HG03520 (cell line): ENCODE measurements around the gene GCFC2.
"Not testable (repeated sequence)": the region's sequence is repeated elsewhere in the genome, so short reads cannot be mapped to it uniquely, and the experiment has no call there.

ENCODE experiments used
- ATAC-seq: cut with Tn5 transposase; IDR thresholded peaks from one replicate; pipeline ENCODE4 v1.9.1; 2021; ENCODE audit warnings: mild to moderate bottlenecking, moderate library complexity; ENCODE audit not compliant: unreplicated experiment

The GCFC2 gene

DNA sequence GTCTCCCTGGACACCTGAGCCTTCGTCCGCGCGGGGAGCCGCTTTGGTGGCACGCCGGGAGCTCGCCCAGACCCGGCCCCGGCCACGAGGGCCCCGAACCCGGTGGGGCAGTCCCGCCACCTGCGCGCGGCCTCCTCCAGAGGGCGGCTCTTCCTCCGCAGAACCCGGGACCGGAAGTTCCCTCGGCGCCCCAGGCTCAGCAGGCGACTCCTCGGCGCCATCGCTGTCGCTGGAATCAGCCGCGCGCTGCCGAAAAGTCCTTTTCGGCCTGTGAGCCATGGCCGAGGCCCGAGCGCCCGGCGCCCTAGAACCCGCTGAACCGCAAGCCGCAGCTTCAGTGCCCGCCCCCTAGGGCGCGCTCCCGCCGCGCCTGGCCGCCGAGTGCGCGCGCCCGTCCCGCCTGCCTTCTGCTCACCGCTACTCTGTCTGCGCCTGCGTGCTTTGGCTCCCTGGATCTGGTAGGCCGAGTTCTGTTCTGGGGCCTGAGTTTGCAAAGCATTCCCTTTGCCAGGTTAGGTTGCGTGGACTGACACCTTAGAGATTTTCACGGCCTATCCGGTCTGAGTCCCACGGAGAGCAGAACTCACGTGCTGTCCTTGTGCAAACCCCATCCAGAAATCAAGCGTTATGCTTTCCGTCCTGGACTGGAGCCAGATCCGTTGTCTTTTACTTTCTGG lies at the start of gene GCFC2:
TSS of gene GCFC2 (minus strand) at position 339 of the 677 bp plus-strand sequence. CDS start at position 279, 60 bp downstream.
- ATAC-seq = peak; percentile 93

DNA sequence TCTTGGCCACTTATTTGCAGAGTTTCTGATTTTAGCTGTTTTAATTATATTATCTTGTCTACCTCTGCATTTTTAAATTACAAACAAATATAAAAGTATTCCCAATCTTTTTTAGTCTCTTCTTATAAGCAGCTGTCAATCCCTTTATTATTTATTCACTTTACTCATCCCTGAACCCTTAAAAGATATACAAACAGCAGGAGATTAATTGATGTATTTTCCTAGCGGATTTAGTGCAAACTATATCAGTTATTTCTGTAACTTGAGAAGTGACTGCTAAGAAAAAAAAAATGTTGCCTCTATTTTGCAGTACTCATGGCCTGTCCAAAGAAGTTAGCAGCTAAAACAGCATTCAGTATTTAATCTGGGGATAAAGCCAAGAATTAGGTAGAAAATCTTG lies 42.1 kb upstream of the GCFC2 start:
- ATAC-seq = no peak

DNA sequence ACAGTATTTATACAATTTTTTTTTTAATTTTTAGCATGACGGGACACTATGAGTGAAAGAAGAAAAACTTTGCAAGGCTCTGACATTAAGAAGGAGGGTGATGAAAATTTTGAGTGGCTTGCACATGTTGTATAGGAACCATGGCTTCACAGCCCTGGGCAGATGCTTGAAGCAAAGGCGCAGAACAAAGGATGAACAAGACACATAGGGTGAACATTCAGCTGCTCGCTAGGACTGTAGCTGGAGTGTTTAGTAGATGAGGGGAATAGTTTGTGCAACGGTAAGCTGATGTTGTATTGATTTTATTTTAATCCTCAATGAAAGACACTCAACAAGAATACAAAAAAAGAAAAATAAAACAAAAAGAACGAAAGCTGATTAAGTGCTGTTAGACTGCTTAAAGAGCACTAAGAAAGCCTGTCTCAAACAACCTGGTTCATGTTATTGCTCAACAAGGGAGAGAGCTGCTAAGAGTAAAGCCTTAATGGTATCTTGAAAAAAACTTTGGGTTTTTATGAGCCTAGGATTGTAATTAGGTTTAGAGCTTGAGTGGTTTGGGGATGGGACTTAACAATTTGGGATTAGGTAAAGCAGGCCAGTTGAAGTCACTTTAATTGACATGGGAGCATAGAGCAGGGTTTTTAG lies 41.2 kb upstream of the GCFC2 start:
- no peak for ATAC-seq

DNA sequence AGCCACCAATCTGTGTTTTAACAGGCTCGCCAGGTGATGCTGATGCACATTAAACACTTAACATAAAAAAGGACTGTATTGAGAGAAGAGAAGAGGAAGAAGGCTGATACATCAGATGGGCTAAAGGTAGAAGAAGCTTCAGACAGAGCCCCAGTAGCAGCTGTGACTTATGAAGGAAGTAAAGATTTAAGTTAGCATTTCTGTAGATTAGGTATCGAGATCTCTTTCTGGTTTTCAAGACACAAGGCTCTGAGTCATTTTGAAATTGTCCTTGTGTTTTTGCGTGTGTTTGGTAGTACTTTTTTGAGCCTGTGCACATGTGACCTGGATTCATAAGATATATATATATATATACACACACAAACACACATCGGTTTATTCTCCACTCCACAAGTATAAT lies 40.6 kb upstream of the GCFC2 start:
- peak; percentile 67 for ATAC-seq

DNA sequence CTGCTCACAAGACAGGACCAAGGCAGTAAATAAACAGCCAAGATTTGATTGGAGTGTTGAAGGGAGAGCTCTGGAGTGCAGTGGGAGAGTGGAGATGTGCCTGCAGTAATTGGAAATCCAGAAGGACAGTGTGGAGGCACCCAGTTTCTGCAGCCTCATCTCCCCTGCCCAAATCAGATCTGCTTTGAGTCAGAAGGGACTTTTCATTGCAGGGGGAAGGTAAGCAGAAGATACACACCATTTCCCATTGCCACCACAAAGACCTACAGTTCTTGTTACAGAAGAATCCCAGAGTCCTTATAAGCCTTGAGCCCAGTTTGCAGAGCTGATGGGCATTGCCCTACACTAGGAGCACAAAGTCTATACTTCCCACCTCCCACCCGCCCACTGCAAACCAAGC lies 27.2 kb upstream of the GCFC2 start:
- no peak for ATAC-seq

DNA sequence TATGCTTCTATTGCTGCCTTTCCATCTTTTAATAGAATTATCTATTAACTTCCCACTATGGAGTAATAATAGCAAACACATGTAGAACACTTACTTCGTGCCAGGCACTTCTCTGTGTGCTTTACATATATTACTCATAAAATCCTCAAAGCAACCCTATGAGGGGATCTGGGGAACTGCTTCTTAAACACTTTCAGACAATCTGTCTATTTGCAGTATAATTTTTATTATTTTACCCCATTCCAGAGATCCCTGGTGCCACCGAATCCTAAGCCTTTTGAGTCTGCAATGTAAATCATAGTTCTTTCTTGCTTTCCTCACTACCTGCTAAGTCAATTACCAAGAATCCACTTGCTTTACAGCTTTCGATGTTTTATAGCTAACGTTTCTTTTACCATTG lies 25.6 kb upstream of the GCFC2 start:
- ATAC-seq = no peak

DNA sequence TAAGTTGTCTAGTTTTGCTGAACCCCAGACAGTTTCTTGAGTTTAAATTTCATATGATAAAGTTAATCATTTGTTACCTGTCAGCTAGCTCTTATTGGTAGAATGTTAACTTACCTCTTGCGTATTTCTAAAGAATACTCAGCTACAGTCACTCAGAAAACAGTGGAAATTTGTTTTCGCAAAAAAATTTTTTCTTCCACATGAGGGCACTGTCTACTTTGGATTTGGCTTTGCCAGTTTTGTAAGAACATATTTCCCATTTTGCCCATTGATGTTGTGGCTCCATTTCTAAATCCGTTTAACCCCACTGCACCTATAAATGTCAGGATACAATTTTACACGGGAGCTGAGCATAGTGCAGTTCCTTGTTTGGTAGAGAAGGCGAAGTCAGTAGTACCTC lies 19.1 kb upstream of the GCFC2 start:
- ATAC-seq = no peak

DNA sequence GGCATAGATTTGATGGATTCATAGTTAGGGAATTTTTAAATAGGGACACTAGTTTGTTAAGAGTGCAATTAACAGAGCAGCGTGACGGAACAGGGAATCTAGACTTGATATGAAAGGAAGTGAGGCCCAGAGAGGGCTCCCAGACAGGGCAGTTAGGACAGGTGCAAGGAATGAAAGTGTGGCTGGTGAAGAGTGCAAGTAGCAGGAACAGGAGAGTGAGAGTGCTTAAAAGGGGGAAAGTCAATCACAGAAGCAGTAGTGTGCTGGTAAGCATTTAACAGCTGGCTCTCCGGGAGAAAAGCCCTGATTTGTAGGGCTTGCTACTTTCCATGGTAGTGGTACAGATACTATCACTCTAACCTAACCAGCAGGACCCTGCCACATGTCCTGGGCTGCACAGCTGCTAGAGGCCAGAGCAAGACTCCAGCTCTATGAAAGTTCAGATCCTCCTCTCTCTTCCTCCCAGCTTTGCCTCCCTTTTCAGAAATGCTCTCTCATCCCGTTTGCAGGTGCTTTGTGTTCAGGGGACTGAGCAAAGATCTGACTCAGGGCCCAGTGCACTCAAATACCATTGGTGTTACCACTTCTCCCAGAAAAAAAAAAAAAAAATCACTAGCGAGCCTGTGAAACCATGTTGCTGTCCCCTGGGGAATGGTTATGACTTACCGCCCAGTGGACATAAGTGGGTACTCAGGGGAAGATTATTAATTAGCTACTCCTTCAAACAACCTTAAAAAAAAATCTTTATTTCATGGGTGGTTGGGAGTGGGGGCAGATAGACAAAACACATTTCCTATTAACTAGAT lies 18.1 kb upstream of the GCFC2 start:
- no peak for ATAC-seq

DNA sequence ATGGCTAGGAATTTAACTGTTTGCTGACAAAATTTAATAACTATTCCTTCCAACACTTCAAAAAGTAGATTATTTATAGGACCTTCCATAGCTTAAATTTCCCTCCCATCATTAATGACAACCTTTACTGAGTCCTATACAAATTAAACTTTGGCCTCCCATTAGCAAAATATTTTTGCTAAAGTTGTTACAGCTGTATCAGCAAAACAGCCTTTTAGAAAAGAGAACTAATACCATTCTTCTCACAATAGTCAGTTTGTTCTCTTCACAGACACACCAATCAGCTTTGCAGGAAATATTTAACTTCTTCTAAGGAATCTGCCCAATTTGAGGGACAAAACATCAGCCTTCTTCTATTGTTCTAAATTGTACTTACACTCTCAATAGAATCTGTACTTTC lies 12.0 kb upstream of the GCFC2 start:
- ATAC-seq = no peak

DNA sequence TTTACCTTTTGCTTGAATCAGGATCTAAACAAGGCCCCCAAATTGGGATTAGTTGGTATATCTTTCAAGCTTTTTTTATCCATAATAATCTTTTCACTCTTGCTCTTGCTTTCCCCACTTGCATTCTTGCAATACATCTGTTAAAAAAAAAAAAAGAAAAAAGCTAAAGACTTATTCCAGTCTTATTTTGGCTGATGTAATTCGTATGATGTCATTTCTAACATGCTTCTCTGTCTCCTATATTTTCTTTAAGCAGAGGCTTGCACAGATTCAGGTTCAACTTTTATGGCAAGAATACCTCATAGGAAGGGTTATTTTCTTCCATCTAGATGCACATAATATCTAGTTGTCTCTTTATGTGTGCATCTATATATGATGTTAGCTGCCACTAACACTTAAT lies 9.8 kb upstream of the GCFC2 start:
- ATAC-seq = no peak

DNA sequence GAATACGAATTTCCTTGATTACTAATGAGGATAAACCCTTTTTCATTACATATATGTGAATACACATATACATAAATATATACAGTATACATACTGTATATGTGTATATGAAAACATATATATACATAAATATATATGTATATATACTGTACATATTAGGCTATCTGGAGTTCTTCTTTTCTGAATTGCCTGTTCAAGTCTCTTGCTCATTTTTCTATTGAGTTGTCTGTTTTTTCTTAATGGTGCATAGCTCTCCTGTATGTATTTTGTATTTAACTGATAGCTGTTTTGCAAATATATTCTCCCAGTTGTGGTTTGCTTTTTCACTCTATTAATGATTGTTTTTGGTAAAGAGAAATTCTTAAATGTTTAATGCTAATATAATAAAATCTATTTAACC lies 8.9 kb upstream of the GCFC2 start:
- no peak for ATAC-seq

DNA sequence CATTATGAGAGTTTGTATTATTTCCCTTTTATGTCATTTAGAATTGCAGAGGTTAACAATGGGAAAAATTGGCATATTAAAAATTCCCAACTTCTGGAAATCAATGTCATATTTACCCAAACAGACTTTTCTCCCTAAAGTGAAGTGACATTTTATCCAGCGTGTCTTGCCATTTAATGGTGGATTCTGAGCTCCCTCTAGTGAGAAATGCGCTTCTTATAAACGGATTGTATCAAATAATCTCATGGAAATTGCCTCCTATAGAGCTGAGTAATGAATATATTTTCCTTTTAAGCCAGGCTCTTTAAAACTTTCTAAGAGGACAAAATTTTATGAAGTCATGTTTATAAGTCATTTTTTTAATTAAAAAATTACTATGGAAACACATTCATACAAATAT lies 5.7 kb upstream of the GCFC2 start:
- ATAC-seq = no peak

DNA sequence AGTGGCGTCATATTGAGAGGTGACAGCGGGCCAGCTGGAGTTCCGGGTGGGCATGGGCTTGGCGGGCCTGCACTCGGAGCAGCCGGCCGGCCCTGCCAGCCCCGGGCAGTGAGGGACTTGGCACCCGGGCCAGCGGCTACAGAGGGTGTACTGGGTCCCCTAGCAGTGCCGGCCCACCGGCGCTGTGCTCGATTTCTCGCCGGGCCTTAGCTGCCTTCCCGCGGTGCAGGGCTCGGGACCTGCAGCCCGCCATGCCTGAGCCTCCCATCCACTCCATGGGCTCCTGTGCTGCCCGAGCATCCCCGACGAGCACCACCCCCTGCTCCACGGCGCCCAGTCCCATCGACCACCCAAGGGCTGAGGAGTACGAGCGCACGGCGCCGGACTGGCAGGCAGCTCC lies 875 bp upstream of the GCFC2 start:
- not testable (repeated sequence) for ATAC-seq

DNA sequence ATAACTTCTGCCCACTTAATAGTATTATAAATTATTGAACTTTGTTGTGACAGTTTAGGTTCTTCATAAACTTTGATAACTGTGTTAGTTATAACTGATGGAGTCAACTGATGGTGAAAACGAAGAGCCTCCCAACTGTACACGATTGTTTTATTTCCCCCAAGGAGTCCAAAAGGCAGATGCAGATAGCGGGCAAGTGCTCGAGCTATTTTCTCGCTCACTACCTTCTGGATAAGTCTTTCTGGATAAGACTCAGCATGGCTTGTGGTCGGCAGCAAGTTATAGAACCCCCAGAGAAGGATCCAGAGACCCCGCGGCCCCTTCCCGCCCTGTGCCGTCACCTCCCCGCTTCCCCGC lies 517 bp downstream of the GCFC2 start:
- peak; percentile 17 for ATAC-seq

DNA sequence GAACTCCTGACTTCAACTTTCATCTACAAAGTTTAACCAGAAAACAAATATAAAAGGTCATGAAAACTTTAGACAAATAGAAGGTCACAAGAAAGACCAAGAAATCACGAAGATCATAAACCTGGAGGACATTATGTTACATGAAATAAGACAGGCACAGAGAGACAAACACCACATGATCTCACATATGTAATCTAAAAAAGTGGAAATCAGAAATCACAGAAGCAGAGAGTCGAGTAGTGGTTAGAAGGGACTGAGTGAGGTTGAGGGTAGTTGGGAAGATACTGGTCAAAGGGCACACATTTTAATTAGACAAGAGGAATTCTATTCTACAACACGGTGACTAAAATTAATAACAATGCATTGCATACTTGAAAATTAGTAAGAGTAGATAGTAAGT lies 1.4 kb downstream of the GCFC2 start:
- ATAC-seq = no peak

DNA sequence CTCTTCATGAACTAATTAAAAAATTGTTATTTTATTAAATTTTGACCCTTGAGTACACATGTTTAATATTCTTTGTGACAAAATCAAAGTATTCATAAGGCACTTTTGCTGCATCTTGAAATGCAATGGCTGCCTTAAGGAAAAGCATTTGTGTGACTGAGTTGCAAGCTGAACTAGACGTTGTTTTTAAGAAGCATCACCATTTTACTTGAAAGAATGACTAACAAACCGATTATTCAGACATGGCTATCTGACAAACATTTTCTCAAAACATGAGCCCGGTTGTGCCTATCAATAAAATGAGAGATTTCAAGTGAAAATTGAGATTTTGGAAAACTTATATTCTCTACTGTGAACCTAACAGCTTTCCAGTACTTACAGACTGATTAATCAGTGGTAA lies 2.8 kb downstream of the GCFC2 start:
- no peak for ATAC-seq

DNA sequence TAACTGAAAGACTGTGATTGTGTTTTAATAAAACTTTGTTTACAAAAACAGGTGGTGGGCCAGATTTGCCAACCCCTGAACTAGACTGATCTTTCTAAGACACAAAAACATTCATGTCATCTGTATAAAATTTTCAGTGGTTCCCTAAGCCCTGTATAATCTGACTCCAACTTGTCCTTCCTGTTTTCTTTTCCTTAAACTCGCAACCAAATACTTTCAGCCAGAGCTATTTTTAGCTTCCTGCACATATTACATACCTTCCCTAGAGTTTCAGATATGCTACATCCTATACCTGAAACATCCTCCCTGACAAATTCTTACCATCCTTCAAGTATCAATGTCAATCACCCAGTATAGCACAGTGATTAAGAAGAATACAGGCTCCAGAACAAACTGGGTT lies 4.8 kb downstream of the GCFC2 start:
- no peak for ATAC-seq

DNA sequence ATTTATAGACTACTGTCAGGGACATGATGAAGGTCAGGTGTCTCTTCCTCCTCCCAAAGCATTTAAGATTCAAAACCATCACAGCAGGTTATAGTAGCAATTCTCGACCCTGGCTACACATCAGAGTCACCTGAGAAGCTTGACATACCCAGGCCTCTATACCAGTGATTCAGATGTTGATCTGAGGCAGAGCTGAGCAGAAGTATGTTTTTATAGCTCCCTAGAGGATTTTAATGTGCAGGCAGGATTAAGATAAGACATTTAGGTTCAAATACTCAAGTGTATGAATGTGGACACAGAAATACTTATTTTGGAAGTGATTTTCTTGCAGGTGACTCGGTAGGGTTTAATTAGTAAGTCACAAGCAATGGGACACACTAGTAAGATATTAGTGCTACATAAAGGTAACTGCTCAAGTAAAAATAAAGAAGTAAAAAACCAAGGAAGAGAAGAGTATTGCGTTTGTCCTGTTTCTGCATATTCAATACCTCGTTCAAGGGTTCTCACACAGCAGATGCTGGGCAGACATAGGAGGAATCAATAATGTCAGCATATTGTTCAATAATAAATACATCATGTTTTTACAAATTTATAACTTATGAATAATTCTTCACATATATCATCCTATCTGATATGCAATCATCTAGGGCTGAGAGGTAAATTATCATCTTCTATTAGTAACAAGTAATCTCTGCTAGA lies 7.0 kb downstream of the GCFC2 start:
- no peak for ATAC-seq

DNA sequence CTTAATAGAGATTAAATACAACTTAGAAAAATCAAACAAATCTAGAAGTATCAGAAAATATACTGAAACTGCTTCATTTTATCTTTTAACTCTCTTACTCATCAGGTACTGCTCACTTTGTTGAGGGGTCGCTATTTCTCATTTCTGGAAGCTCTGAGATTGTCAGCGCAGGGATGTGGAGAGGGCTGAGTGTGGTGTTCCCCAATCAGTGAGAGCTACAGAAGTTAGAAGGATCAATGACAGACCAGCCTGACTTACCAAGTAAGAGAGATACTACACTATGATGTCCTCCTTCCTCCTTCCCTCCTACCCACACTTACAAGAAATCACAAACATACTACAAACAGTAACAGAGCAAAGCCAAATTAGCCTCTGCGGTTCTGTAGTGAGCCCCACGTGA lies 8.1 kb downstream of the GCFC2 start:
- no peak for ATAC-seq

DNA sequence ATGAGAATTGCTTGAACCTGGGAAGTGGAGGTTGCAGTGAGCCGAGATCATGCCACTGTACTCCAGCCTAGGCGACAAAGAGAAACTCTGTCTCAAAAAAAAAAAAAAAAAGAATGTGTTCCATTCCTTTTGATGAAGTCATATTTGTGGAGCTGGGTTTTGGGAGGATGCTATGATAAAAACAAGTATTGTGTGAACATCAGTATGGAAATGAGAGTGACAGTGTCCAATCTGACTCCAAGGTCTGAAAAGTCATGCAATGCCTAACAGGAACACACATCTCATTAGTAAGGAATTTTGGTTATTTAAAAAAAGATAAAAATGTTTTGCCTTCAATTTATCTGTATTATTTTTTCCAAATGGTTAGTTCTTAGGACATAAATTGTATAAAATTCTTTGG lies 11.8 kb downstream of the GCFC2 start:
- no peak for ATAC-seq

DNA sequence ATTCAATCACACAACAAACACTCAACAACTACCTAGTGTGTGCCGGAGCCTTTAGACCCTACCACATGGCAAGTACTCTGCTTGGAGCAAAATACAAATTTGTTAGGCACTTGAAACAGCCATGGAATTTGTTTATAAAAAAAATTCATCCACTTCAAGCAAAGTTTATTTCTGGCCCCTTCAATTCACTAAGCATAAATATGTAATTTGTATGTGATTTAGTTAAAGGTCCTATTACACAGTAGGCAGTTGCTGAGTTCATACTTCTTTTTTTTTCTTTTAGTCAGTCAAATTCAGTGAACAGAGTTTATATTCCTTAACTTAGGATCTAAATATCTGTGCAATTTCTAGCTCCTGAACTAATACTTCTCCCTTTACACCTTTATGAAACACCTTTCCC lies 22.5 kb downstream of the GCFC2 start:
- no peak for ATAC-seq

DNA sequence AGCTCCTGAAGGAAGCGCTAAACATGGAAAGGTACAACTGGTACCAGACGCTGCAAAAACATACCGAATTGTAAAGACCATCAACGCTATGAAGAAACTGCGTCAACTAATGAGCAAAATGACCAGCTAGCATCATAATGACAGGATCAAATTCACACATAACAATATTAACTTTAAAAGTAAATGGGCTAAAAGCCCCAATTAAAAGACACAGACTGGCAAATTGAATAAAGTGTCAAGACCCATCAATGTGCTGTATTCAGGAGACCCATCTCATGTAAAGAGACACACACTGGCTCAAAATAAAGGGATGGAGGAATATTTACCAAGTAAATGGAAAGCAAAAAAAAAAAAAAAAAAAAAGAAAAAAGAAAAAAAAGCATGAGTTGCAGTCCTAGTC lies 27.3 kb downstream of the GCFC2 start:
- ATAC-seq = not testable (repeated sequence)
